Activated CD4-positive, alpha-beta T cell treated with anti-CD3 and anti-CD28 coated beads, Interleukin-2, Interleukin-6, amounts not matched to agents 100 ng/mL and 50 ng/mL, durations not matched to agents 16 hours and 8 hours (primary cell): ENCODE data around the gene HLA-DOA.
A peak's percentile ranks its signal among the peaks of the same experiment; 100 is the strongest.

Experiments
- DNase-seq: peaks from one replicate; pipeline ENCODE4 v3.0.0-alpha.2; 2020

HLA-DOA gene

DNA sequence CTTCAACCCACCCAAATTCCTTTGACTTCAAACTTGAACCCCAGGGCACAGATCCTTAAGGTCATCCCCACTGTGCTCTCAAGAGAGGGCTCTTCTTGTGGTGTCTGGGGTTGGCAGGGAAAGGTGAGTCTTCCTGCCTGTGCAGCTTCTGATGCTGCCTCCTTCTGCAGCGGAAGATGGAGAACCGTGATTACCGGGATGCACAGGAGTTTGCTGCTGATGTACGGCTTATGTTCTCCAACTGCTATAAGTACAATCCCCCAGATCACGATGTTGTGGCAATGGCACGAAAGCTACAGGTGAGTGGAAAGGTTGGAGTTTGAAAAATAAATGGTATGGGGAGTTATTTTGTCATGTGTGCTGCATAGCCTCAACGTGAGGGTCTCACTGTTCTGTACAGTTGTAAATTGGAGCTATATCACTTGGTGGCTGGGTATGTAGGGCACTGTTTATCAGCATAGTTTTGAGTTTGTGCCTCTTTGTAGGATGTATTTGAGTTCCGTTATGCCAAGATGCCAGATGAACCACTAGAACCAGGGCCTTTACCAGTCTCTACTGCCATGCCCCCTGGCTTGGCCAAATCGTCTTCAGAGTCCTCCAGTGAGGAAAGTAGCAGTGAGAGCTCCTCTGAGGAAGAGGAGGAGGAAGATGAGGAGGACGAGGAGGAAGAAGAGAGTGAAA, 32.0 kb downstream of the HLA-DOA start:
- DNase-seq: no peak

DNA sequence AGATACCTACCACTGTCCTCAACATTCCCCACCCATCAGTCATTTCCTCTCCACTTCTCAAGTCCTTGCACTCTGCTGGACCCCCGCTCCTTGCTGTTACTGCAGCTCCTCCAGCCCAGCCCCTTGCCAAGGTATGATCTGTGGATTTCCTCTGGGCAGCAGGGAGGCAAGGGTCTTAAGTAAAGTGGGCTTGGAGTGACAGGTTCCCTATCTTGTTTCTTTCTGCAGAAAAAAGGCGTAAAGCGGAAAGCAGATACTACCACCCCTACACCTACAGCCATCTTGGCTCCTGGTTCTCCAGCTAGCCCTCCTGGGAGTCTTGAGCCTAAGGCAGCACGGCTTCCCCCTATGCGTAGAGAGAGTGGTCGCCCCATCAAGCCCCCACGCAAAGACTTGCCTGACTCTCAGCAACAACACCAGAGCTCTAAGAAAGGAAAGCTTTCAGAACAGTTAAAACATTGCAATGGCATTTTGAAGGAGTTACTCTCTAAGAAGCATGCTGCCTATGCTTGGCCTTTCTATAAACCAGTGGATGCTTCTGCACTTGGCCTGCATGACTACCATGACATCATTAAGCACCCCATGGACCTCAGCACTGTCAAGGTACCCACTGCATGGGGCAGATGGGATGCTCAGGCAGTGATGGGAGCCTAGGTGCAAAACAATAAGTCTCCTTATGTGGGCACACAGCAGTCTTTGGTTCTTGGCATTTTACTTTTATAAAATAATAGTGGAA, 32.9 kb downstream of the HLA-DOA start:
- DNase-seq: no peak

DNA sequence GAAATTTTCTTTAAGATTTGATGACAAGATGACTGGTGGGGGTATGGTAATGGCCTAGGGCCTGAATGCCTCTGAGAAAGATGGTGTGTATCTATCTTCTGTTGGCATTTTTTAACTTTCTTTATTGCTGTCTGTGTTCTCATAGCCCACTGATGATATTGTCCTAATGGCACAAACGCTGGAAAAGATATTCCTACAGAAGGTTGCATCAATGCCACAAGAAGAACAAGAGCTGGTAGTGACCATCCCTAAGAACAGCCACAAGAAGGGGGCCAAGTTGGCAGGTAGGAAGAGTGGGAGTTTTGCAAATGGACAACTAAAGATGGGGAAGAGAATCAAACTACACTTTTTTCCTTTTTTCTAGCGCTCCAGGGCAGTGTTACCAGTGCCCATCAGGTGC, 33.5 kb downstream of the HLA-DOA start:
- no peak for DNase-seq

DNA sequence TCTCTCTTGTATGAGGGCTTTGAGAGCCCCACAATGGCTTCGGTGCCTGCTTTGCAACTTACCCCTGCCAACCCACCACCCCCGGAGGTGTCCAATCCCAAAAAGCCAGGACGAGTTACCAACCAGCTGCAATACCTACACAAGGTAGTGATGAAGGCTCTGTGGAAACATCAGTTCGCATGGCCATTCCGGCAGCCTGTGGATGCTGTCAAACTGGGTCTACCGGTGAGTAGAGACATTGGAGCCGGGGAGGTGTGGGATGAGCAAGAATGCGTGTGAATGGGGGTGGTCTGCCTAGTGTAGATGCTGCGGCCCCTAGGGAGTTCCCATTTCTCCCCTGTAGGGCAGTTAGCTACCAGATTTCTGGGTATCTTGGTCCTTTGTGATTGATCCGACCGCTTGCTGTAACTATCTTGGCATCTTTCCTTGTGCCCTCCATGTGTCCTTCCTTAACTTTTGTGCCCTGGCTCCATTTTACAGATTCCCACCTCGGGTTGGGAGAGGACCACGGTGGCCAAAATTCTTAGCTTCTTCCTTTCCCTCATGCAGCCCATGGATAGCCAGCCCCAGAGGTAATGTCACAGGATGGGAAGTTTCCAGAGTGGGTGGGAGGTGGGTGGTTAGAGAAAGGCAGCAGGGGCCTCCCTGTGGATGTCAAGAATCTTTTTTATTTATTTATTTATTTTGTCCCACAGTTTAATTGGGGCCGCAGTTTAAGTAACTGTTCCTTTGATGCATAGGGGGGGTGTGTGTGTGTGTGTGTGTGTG, 34.7 kb downstream of the HLA-DOA start:
- DNase-seq: no peak

DNA sequence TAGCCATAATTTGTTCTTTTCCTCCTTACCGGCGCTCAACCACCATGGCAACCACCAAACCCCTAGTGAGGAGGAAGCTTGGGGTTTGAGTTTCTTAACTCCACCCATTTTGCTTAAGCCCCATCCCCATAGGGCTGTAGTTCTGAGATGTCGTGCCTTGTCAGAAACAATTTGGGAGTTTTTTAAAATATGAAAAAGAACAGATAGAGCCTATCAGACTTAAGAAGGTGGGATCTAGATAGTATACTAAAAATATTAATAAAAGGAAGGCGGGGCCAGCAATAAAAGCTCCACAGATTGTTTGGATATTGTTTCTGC, 35.4 kb downstream of the HLA-DOA start:
- DNase-seq: peak; percentile 58

DNA sequence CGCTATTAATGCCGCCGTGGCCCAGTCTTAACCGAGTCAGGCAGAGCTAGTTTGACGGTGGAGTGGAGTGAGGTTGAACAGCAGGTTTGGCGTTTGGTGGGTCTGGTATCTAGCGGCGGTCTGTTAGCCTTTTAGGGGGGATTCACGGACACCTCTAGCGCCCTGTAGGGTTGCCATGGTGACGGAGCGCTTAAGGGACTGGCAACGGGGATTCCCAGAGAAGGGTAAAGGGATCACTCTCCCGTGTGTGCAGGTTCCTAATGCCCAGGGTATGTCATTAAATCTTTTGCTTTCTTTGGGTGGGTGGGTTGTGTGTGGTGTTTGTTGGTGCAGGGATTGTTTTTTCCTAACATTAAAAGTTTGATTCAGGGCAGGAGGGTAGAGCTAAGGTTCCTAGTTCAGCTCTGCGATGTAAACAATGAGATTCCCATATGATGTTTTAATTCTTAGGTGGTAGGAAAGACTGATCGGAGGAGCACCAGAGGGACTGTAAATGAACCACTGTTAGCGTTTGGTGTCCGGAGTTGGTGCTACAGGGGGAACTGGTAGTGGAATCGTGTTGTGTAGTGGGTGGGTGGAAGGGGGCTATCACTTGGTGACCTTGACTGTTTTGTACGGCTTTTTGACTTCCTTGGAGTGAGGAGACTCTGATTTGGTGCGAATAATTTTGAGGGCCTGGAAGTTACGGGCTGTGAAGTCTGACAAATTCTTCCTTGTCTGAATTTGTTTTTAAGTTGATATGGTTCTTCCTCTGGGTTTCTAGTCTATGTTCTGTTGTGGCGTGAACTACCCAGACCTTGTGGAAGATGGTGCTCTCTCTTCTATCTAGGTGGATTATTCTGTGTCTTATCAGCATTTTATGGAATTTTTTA, 36.0 kb downstream of the HLA-DOA start:
- peak; percentile 64 for DNase-seq

DNA sequence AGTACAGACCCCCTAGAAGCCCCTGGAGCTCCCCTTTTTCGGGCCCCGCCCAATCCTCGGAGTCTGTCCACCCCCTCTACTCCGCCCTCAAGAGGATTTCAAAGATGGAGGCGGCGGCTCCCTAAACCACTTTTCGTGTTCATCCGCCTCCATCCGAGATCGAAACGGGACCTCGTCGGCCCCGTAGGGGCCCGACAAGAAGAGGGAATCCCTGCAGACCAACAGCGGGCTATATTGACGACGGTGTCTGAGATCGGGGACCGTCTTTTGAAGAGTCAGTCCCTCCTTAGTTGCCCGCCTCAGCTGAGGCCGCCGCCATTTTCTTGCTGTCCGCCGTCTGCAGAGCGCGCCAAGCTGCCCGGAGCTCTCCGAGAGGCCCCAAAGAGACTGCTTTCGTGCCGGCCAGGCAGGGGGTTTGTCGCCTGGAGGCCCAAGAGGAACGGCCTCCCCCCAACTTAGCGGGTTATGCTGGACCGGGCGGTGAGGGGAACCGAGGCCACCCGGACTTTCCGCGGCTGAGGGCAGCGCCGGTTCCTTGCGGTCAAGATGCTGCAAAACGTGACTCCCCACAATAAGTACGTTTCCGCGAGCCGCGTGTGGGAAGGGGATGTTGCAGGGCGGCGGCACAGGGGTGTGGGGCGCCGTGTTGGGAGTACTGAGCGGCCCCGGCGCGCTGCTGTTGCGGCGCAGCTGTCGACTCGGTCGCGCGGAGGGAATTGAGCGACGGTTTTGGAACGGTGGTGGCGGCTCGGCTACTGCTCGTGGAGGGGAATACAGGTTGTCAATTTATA, 36.8 kb downstream of the HLA-DOA start:
- DNase-seq: no peak

DNA sequence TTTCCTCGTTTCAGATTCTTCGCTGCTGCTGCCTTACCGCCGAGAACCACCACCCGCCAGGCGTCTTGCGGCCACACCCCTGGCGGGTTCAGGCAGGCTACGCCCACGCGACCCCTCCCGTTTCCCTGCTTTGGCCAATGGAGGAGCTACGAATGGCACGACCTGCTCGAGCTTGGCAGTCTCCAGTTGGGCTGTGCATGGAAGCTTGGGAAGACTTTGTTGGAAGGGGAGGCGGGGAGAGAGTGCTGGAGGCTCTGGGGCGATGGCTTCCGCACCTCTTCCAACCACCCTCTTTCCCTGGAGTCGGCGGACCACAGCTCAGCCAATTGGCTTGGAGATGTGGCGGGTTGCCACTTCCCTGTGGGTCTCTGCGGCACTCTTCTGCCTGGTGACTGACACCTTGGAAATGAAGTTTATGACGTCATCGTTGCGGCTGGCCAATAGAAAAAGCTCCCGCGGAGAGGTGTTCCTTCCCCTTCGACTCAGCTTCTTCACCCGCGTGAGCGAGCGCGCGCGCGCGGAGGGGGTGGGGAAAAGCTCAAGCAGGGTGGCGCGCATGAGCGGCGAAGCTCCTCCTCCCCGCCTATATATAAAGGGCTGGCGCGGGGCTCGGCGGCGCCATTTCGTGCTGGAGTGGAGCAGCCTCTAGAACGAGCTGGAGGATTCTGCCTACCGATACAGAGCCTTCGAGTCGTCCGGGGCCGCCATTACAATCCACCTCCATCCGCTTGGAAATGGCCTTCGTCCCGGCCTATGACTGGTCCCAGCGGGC, 37.6 kb downstream of the HLA-DOA start:
- peak; percentile 100 for DNase-seq

DNA sequence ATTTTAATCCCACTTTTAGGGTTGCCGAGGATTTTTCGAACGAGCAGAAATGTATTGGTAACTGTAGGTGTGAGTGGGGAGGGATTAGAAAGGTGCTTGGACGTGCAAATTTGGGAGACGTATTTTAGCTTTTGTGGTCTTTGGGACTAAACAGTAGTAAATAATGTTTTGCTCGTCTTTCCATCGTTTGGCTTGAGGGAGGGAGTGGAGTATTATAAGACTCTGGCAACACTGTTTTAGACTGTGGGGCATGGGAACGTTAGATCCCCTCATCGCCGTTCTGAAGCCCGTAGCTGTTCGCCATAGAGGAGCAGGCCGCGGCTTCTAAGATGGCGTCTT, 38.2 kb downstream of the HLA-DOA start:
- DNase-seq: no peak

DNA sequence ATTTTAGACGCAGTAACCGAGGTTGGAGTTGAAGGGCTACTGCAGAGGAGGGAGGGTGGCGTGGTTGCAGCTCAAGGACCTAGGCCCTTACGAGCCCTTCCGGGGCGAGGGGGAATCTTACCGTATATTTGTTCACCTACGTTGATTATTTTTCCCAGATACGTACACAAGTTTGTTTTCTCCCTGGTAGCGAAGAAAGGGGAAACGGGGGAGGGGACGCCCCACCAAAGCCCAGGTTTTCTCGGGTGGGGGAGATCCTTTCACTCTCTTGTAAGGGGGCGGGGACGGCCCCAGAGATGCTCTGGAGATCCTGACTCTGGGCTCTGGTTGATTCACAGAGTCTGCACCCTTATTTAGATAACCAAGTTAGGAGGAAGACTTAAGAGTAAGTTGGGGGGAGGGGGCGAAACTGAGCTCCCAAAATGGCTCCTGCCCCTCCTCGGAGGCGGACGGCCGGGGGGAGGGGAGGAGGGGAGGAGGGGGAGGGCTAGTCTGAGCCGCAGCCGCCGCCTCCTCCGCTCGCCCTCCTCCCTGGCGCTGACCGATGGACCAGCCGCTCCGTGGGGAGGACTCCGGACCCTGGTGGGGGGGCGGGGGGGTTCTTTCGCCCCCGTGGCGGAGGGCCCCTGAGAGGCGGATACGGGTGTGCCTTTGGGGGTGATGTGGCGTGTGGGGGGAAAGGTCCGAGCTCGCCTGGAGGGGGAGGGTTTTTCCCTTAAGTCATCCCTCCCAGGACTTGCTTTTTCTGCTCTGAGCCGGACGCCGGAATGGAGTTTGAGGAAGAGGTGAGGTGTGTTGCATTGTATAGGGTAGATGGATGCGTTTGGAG, 38.8 kb downstream of the HLA-DOA start:
- DNase-seq: peak; percentile 91

DNA sequence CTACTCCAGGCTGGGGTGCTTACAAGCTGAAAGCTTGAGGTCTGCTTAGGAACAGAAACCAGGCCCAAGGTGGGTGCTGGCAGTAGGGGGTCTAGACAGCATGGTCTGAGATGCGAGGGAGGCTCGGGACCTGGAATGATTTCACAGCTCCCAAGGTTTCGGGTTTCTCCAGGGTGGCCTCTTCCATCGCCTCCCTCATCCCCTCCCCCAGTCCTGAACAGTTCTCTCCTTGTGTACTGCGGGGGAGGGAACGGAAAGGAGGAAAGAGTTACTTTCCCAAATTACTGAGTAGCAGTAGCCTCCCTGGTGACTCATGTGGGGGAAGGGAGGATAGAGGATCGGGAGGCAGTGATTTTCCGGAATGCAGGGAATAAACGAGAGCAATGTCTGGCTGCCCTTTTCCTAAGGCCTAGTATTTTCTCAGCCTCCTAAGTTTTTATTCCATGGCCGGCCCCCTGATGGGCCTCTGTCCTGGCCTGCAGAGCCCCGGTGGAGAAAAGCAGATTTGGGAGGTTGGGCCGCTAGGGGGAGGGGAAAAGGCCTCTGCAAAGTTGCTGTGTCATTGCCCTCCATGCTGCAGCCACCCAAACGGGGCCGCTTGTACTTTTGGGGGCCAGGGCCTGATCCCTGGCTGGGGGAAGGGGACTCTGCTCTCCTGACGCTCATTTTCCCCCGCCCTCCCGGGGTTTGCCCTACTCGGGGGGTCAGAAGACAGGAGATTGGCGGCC, 39.5 kb downstream of the HLA-DOA start:
- DNase-seq: peak; percentile 86

DNA sequence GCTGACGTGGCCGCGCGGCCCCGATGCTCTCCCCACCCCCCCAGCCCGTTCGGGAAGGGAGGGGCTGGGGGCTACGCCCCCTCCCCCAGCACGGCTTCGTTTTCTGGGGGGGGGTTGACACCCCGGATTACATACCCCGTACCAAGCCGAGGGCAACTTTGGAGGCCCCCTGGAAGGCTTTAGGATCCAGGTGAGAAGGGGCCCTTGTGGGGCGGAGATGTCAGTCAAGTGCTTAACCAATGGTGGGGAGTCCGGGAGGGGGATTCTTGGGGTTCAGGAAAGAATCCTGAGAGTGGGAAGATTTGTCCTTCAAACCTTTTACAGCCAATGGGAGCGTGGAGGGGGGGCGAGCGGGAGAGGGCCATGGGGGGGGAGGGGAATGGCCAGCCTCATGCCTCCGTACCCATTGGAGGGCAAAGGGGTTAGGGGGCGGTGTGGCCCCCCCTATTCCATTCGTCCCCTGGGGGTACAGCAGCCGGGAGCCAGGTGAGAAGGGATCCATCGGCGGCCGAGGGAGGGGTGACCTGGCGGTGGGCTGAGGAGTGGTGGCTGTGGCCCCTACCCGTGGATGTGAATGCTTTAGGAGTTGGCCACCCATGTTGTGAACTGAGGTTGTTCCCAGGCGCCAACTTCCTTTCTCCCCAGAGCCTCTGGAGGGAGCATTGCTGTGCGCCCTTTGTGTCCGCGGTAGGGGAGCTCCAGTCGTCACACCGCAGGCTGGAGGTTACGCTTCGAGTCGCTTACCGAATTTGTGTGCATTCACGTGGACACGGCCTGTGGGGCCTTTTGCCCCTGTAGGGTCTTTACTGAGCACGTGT, 40.3 kb downstream of the HLA-DOA start:
- peak; percentile 85 for DNase-seq

DNA sequence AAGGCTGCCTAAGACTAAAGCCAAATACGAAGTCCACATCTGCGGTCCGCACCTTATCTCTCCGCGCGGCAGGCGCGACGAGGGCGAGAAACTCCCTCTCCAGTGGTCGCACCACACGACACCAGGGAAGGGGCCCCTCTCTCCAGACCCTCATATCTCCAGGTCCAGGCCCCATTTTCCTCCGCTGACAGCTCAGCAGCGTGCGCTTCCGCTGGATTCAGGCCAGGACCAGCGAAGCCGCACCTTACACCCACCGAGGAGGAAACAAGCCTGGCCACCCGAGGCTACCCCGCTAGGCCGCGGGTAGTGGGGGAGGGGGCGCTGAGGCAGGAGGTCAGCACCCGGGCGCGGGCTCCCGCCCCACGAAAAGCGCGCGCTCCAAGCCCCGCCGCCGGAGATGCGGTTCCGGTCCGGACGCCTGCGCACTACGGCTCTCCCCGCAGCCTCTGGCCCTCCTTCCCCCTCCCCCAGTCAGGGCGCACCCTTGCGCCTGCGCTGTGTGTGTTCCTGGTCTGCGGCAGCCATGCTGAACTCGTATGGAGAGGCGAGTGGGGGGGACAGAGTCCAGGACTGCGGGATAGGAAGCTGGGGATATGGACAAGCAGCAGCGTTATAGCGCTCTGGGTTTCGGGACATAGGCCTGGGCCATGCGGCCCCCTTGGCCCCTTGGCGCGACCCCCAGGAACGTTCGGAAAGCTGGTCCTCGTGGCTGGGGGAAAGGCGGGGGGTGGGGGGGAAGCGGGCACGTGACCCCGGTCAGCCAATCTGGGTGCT, 41.1 kb downstream of the HLA-DOA start, which contains the start of gene BRD2:
TSS of gene BRD2 (plus strand) at position 502 of the 774 bp plus-strand sequence. CDS start 4,305 bp downstream, outside the sequence.
- peak; percentile 99 for DNase-seq

DNA sequence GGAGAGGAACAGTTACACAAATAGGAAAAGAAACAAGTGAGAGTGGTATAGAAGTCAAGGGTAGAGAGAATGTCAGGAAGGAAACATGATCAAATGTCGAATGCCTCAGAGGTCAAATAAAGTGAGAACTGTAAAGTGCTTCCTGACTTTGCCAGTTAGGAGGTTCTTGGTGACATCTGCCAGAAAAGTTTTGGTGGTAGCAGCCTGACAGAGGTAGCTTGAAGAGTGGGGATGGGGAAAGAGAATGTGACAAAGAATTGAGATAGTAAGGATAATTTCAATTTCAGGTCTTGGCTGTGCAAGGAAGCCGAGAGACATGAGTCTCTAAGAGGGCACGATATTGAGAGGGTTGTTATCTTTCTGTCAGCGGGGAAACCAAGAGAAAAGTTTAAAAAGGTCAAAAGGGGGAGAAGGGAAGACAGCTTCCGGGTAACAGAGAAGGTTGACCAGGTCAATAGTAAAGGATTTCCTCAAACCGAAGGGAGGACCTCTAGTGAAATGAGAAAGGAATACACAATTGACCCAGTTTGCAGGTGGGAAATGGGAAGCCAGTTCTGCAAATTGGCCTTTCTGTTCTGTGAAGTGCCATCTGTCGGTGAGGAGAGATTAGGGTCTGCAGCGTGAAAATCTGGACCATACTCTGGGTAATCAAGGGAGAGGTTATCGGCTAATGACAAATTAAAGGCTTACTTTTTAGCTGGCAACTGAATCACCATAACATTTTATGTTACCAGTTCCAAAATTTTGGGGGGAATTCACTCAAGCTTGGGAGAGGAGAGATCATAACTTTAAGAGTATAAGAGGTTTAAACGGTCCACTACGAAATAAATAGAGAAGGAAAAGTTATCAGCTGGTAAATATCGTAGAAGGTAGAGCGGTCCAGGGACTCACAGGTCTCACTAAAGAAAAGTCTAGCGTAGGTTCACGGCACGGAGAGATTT, 42.0 kb downstream of the HLA-DOA start:
- DNase-seq: peak; percentile 67

DNA sequence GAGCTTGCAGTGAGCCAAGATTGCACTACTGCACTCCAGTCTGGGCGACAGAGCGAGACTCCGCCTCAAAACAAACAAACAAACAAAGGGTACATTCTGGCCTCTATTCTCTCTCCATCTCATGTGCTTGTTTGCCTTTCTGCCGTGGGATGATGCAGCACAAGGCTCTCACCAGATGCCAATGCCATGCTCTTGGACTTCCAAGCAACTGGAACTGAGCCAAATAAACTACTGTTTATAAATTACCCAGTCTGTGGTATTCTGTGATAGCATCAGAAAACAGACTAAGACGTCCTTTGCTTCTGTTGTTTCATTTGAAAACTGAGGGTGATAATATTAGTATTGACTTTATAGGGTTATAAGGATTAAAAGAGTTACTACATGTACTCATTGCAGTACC, 44.6 kb downstream of the HLA-DOA start:
- no peak for DNase-seq

DNA sequence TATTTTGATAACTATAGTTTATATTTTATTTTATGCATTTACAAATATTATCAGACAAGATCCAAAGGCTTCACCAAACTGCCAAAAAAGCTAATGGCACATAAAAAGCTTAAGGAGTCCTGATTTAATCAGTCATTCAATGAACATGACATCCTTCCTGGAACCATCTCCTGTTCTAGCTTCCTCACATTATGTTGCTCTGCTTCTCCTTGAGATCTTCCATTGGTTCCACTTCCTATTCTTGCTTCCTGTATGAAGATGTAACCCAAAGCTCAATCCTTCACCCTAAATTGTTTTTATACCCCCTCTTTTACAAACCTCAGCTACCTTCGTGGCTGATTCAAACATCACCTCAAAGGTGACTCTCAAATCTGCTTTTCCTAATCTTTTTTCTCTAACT, 45.5 kb downstream of the HLA-DOA start:
- no peak for DNase-seq
